ES-I3 (cell line): ENCODE measurements around the gene GTF2A1L.

Experiments
- H3K36me3 ChIP-seq: 2 replicates; pipeline ENCODE4 v1.6.1; 2013; ENCODE audit warnings: mild to moderate bottlenecking, low read length, control low read depth, moderate library complexity; ENCODE audit not compliant: insufficient read depth
- H3K4me1 ChIP-seq: 2 replicates; pipeline ENCODE4 v1.6.1; 2013; ENCODE audit warnings: mild to moderate bottlenecking, control low read depth, low read length; ENCODE audit not compliant: insufficient read depth
- H3K9ac ChIP-seq: 2 replicates; pipeline ENCODE4 v1.6.1; 2013; ENCODE audit warnings: low read depth, mild to moderate bottlenecking, low read length, moderate library complexity
- H3K9me3 ChIP-seq: 2 replicates; pipeline ENCODE4 v1.6.1; 2013; ENCODE audit warnings: mild to moderate bottlenecking, low read length, moderate library complexity; ENCODE audit not compliant: control insufficient read depth, insufficient read depth

Gene GTF2A1L

GRCh38 chr2:48723129-48723528 lies 105.5 kb downstream of the GTF2A1L start:
- H3K9me3 ChIP-seq: no peaks in the 10 kb centered on the region
- H3K4me1 ChIP-seq: peaks cover 5% of the 10 kb centered on the region; the same call in 1 of the 2 replicates
- no peak overlapping the region for H3K9ac ChIP-seq
- H3K36me3 ChIP-seq: no peaks in the 10 kb centered on the region

- no peak overlapping the region for H3K9ac ChIP-seq
- H3K36me3 ChIP-seq: no peaks in the 10 kb centered on the region
- peaks cover 6% of the 10 kb centered on the region; the same call in 1 of the 2 replicates for H3K4me1 ChIP-seq
- H3K9me3 ChIP-seq: no peaks in the 10 kb centered on the region
Observed at GRCh38 chr2:48724278-48724677, 106.6 kb downstream of the GTF2A1L start.

- Histone ChIP-seq H3K4me1 (peaks cover 13% of the 10 kb centered on the region), H3K36me3 (no peaks in the 10 kb centered on the region), H3K9me3 (no peaks in the 10 kb centered on the region), H3K9ac (no peak overlapping the region)
Observed at GRCh38 chr2:48725696-48726494, 108.2 kb downstream of the GTF2A1L start.

- Histone ChIP-seq H3K36me3 (no peaks in the 10 kb centered on the region), H3K4me1 (peaks cover 13% of the 10 kb centered on the region), H3K9me3 (no peaks in the 10 kb centered on the region), H3K9ac (no peak overlapping the region)
Observed at GRCh38 chr2:48727560-48727959, 109.9 kb downstream of the GTF2A1L start.

GRCh38 chr2:48728295-48728694 lies 110.6 kb downstream of the GTF2A1L start:
- Histone ChIP-seq H3K9me3 (no peaks in the 10 kb centered on the region), H3K4me1 (peaks cover 13% of the 10 kb centered on the region), H3K9ac (no peak overlapping the region), H3K36me3 (no peaks in the 10 kb centered on the region)

- peaks cover 13% of the 10 kb centered on the region for H3K4me1 ChIP-seq
- no peak overlapping the region for H3K9ac ChIP-seq
- H3K9me3 ChIP-seq: no peaks in the 10 kb centered on the region
- no peaks in the 10 kb centered on the region for H3K36me3 ChIP-seq
Observed at GRCh38 chr2:48728840-48729239, 111.2 kb downstream of the GTF2A1L start.
